SU-DHL-6 (cell line): Measurements from ENCODE around the gene KPTN.
A peak's percentile ranks its signal among the peaks of the same experiment; 100 is the strongest.

ENCODE experiments used
- H2AFZ ChIP-seq: fragments of 200-600 bp; sonication (generic); 2 replicates; pipeline ENCODE4 v1.6.1; 2014; ENCODE audit warnings: low read depth, mild to moderate bottlenecking, moderate library complexity, mixed read lengths, antibody characterized with exemption, low read length; ENCODE audit not compliant: severe bottlenecking
- H3F3A ChIP-seq: fragments of 200-600 bp; shearing (Covaris generic); 2 replicates; pipeline ENCODE4 v1.6.0; 2016; ENCODE audit warnings: antibody characterized with exemption, mild to moderate bottlenecking; ENCODE audit not compliant: insufficient read depth
- H3K27ac ChIP-seq: fragments of 200-600 bp; sonication (generic); 2 replicates; pipeline ENCODE4 v1.5.1; 2016; ENCODE audit warnings: low read depth, mild to moderate bottlenecking, low read length, moderate library complexity, mixed read lengths
- H3K27me3 ChIP-seq: fragments of 200-600 bp; sonication (generic), shearing (Covaris generic); 2 replicates; pipeline ENCODE4 v1.6.0; 2014; ENCODE audit warnings: mild to moderate bottlenecking, low read length
- H3K36me3 ChIP-seq: fragments of 200-600 bp; sonication (generic); 2 replicates; pipeline ENCODE4 v1.6.1; 2014; ENCODE audit warnings: mild to moderate bottlenecking, low read length, mixed read lengths
- H3K4me2 ChIP-seq: fragments of 300-600, 200-600 bp; shearing (Covaris generic), sonication (generic); 2 replicates; pipeline ENCODE4 v1.6.0; 2014; ENCODE audit warnings: low read length, low read depth, mild to moderate bottlenecking; ENCODE audit not compliant: poor library complexity, severe bottlenecking
- H3K4me3 ChIP-seq: fragments of 200-600 bp; sonication (generic); 2 replicates; pipeline ENCODE4 v1.5.1; 2014; ENCODE audit warnings: antibody characterized with exemption, low read length, mild to moderate bottlenecking, mixed read lengths; ENCODE audit not compliant: insufficient read depth, poor library complexity, severe bottlenecking
- H3K79me2 ChIP-seq: fragments of 200-600 bp; sonication (generic); 2 replicates; pipeline ENCODE4 v1.6.1; 2014; ENCODE audit warnings: mild to moderate bottlenecking, low read length, moderate library complexity; ENCODE audit not compliant: insufficient read depth
- H3K9ac ChIP-seq: fragments of 200-600 bp; sonication (generic); 2 replicates; pipeline ENCODE4 v1.7.0; 2014; ENCODE audit warnings: mild to moderate bottlenecking, low read length
- H3K9me2 ChIP-seq: fragments of 200-600 bp; sonication (generic); replicated peaks from 2 replicates; pipeline ENCODE4 v1.6.1; 2014; ENCODE audit warnings: low read length; ENCODE audit not compliant: insufficient read depth
- H3K9me3 ChIP-seq: fragments of 200-600 bp; sonication (generic); 2 replicates; pipeline ENCODE4 v1.6.1; 2014; ENCODE audit warnings: low read length, mixed read lengths; ENCODE audit not compliant: insufficient read depth
- H4K20me1 ChIP-seq: fragments of 200-600 bp; sonication (generic); 2 replicates; pipeline ENCODE4 v1.6.1; 2014; ENCODE audit warnings: low read depth, mild to moderate bottlenecking, antibody characterized with exemption, low read length, moderate library complexity, mixed read lengths
- CTCF ChIP-seq: fragments of 200-600 bp; sonication (generic); IDR thresholded peaks from one replicate; pipeline ENCODE4 v1.5.1; 2017; ENCODE audit warnings: antibody characterized with exemption, mild to moderate bottlenecking, low read length, moderate library complexity; ENCODE audit not compliant: insufficient read depth, poor library complexity, severe bottlenecking
- EZH2phosphoT487 ChIP-seq: fragments of 200-600 bp; sonication (generic), shearing (Covaris generic); conservative IDR thresholded peaks from 2 replicates; pipeline ENCODE4 v1.6.1; 2018; ENCODE audit warnings: mild to moderate bottlenecking, antibody characterized with exemption, low read length, moderate library complexity, mixed read lengths

KPTN gene

GRCh38 chr19:47520839-47521238 lies 36.8 kb upstream of the KPTN start:
- TF ChIP-seq EZH2phosphoT487 = no peak
- TF ChIP-seq CTCF = no peak

GRCh38 chr19:47520343-47520806 lies 36.4 kb upstream of the KPTN start:
- Histone ChIP-seq H3K9me3 (no peaks in the 10 kb centered on the region), H3K9ac (no peak overlapping the region), H3K4me3 (no peak overlapping the region), H3K9me2 (no peaks in the 10 kb centered on the region), H3K27me3 (no peaks in the 10 kb centered on the region), H3K79me2 (no peaks in the 10 kb centered on the region), H3K36me3 (no peaks in the 10 kb centered on the region), H3K27ac (no peak overlapping the region), H3F3A (peaks cover 11% of the 10 kb centered on the region), H3K4me2 (no peak overlapping the region), H2AFZ (no peak overlapping the region), H4K20me1 (no peaks in the 10 kb centered on the region)
- no peak for TF ChIP-seq EZH2phosphoT487
- TF ChIP-seq CTCF = no peak

More at GRCh38 chr19:47520839-47521238, 36.8 kb upstream of the KPTN start:
- H2AFZ ChIP-seq = no peak overlapping the region
- H3K4me2 ChIP-seq = no peak overlapping the region
- H3K27ac ChIP-seq = no peak overlapping the region
- peaks cover 11% of the 10 kb centered on the region for H3F3A ChIP-seq
- no peaks in the 10 kb centered on the region for H3K79me2 ChIP-seq
- H3K9ac ChIP-seq = no peak overlapping the region
- no peak overlapping the region for H3K4me3 ChIP-seq
- H3K9me2 ChIP-seq = no peaks in the 10 kb centered on the region
- no peaks in the 10 kb centered on the region for H3K27me3 ChIP-seq
- no peaks in the 10 kb centered on the region for H4K20me1 ChIP-seq
- no peaks in the 10 kb centered on the region for H3K36me3 ChIP-seq
- no peaks in the 10 kb centered on the region for H3K9me3 ChIP-seq

- Histone ChIP-seq H3F3A (peaks cover 11% of the 10 kb centered on the region), H3K27ac (no peak overlapping the region), H3K9me2 (no peaks in the 10 kb centered on the region), H2AFZ (no peak overlapping the region), H4K20me1 (no peaks in the 10 kb centered on the region), H3K79me2 (peaks cover 9% of the 10 kb centered on the region), H3K9me3 (no peaks in the 10 kb centered on the region), H3K4me3 (no peak overlapping the region), H3K4me2 (peak overlapping the region; percentile 55), H3K9ac (no peak overlapping the region), H3K36me3 (no peaks in the 10 kb centered on the region), H3K27me3 (no peaks in the 10 kb centered on the region)
- no peak for TF ChIP-seq EZH2phosphoT487
Measured at GRCh38 chr19:47518854-47519253, 34.8 kb upstream of the KPTN start.

- peak overlapping the region; percentile 55 for H3K4me2 ChIP-seq
- peaks cover 11% of the 10 kb centered on the region for H3F3A ChIP-seq
- no peaks in the 10 kb centered on the region for H3K27me3 ChIP-seq
- H3K9ac ChIP-seq = no peak overlapping the region
- H3K36me3 ChIP-seq = no peaks in the 10 kb centered on the region
- no peak for TF ChIP-seq CTCF
- peak; percentile 99 for TF ChIP-seq EZH2phosphoT487
- H3K79me2 ChIP-seq = peaks cover 16% of the 10 kb centered on the region
- H3K27ac ChIP-seq = peak overlapping the region; percentile 32; the same call in 1 of the 2 replicates
- H3K4me3 ChIP-seq = no peak overlapping the region
- H3K9me3 ChIP-seq = no peaks in the 10 kb centered on the region
- no peak overlapping the region for H2AFZ ChIP-seq
- H4K20me1 ChIP-seq = no peaks in the 10 kb centered on the region
- H3K9me2 ChIP-seq = no peaks in the 10 kb centered on the region
Measured at GRCh38 chr19:47518139-47518538, 34.1 kb upstream of the KPTN start.
